Neural cell (in vitro differentiated cells): ENCODE results near the gene IFI6.

Experiments used
- EZH2 ChIP-seq: fragments of 200-600, 300-800 bp; shearing (Covaris generic), sonication (generic); IDR thresholded peaks from 2 replicates; pipeline ENCODE4 v1.6.1; 2014; ENCODE audit warnings: antibody characterized with exemption, low read length, borderline replicate concordance, mild to moderate bottlenecking; ENCODE audit not compliant: insufficient read depth, poor library complexity, severe bottlenecking
- RAD21 ChIP-seq: fragments of 450-650 bp; conservative IDR thresholded peaks from 2 replicates; pipeline ENCODE4 v1.6.1; 2014; ENCODE audit warnings: antibody characterized with exemption, mild to moderate bottlenecking, moderate library complexity
- TAF1 ChIP-seq: IDR thresholded peaks from 2 replicates; pipeline ENCODE4 v1.6.1; 2012; ENCODE audit warnings: low read depth
- TF ChIP-seq, protein P1 (sequence below): fragments of 450-650 bp; IDR thresholded peaks from 2 replicates; pipeline ENCODE4 v1.5.1; 2014; ENCODE audit warnings: antibody characterized with exemption, mild to moderate bottlenecking, moderate library complexity; ENCODE audit not compliant: poor library complexity, severe bottlenecking
- TF ChIP-seq, protein P2 (sequence below): IDR thresholded peaks from 2 replicates; pipeline ENCODE4 v1.6.1; 2012; ENCODE audit warnings: borderline replicate concordance

DNA sequence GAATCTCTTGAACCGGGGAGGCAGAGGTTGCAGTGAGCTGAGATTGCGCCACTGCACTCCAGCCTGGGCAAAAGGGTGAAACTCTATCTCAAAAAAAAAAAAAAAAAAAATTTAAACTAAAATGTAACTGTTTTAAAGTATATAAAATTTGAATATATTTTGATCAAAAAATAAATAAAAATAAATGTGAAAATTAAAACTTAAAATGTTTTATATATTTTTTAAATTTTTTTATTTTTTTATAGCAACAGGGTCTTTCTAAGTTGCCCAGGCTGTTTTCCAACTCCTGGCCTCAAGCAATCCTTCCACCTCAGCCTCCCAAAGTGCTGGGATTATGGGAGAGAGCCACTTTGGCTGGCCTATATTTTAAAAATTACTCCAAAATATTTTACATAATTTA is 38.6 kb upstream of the IFI6 start:
- no peak for TF ChIP-seq EZH2
- TF ChIP-seq, protein P1, sequence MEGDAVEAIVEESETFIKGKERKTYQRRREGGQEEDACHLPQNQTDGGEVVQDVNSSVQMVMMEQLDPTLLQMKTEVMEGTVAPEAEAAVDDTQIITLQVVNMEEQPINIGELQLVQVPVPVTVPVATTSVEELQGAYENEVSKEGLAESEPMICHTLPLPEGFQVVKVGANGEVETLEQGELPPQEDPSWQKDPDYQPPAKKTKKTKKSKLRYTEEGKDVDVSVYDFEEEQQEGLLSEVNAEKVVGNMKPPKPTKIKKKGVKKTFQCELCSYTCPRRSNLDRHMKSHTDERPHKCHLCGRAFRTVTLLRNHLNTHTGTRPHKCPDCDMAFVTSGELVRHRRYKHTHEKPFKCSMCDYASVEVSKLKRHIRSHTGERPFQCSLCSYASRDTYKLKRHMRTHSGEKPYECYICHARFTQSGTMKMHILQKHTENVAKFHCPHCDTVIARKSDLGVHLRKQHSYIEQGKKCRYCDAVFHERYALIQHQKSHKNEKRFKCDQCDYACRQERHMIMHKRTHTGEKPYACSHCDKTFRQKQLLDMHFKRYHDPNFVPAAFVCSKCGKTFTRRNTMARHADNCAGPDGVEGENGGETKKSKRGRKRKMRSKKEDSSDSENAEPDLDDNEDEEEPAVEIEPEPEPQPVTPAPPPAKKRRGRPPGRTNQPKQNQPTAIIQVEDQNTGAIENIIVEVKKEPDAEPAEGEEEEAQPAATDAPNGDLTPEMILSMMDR, result no peak
- TF ChIP-seq, protein P2, sequence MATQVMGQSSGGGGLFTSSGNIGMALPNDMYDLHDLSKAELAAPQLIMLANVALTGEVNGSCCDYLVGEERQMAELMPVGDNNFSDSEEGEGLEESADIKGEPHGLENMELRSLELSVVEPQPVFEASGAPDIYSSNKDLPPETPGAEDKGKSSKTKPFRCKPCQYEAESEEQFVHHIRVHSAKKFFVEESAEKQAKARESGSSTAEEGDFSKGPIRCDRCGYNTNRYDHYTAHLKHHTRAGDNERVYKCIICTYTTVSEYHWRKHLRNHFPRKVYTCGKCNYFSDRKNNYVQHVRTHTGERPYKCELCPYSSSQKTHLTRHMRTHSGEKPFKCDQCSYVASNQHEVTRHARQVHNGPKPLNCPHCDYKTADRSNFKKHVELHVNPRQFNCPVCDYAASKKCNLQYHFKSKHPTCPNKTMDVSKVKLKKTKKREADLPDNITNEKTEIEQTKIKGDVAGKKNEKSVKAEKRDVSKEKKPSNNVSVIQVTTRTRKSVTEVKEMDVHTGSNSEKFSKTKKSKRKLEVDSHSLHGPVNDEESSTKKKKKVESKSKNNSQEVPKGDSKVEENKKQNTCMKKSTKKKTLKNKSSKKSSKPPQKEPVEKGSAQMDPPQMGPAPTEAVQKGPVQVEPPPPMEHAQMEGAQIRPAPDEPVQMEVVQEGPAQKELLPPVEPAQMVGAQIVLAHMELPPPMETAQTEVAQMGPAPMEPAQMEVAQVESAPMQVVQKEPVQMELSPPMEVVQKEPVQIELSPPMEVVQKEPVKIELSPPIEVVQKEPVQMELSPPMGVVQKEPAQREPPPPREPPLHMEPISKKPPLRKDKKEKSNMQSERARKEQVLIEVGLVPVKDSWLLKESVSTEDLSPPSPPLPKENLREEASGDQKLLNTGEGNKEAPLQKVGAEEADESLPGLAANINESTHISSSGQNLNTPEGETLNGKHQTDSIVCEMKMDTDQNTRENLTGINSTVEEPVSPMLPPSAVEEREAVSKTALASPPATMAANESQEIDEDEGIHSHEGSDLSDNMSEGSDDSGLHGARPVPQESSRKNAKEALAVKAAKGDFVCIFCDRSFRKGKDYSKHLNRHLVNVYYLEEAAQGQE, result no peak
- TF ChIP-seq TAF1, result no peak
- no peak for TF ChIP-seq RAD21
